ENCODE measurements around the gene ACTR3. TPM values are rescaled to one million over a fixed set of nuclear protein-coding genes. Genes with fewer than 3 reads are reported as not detected.

Gene ACTR3
- total RNA-seq, 1 donor, result 315 TPM

DNA sequence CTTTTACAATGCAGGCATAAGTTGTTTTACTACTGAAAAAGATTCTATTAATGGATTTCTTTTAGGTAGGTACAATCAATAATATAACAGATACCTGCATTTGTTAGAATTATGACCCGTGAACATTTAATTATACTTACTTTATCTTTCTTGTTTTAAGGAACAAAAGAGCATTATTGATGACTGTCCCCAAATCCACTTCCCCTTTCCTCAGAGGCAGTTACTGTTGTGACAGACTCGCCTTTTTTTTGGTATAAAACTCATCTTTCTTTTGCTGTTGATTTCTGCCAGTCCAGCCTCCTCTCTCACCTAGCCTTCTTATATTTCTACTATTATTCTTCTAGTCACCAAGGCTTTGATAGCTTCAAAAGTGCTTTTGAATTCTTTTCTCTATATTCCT lies 12.1 kb downstream of the ACTR3 start:
- H3K4me3 ChIP-seq (ENCODE audit: insufficient read depth, low read length), result no peak overlapping the region
- H4K20me1 ChIP-seq (ENCODE audit: insufficient read depth, low read length), result peaks cover 87% of the 10 kb centered on the region
- H3K27ac ChIP-seq (ENCODE audit: low read depth, low read length), result no peak overlapping the region
- TF ChIP-seq CTCF (IDR thresholded peaks at IDR 0.05; ENCODE audit: extremely low read depth, low read depth, low read length), result no peak
- no peaks in the 10 kb centered on the region for H3K27me3 ChIP-seq (ENCODE audit: insufficient read depth, low read length)
- DNase-seq (ENCODE audit: insufficient read length, low spot score, missing footprints), result no peak
- H3K4me2 ChIP-seq (ENCODE audit: insufficient read depth, low read length), result no peak overlapping the region
- H3K9me3 ChIP-seq (ENCODE audit: low read depth, low read length), result no peaks in the 10 kb centered on the region
- H2AFZ ChIP-seq (ENCODE audit: low read length), result no peak overlapping the region
- no peaks in the 10 kb centered on the region for H3K36me3 ChIP-seq (ENCODE audit: insufficient read depth, low read length)
- peaks cover 31% of the 10 kb centered on the region for H3K4me1 ChIP-seq (ENCODE audit: insufficient read depth, low read length)
- peaks cover 100% of the 10 kb centered on the region for H3K79me2 ChIP-seq (ENCODE audit: insufficient read depth, low read length)

- H3K4me3 ChIP-seq (ENCODE audit: insufficient read depth, low read length), result no peak overlapping the region
- no peak overlapping the region for H3K4me2 ChIP-seq (ENCODE audit: insufficient read depth, low read length)
- H3K4me1 ChIP-seq (ENCODE audit: insufficient read depth, low read length), result no peaks in the 10 kb centered on the region
- H3K9me3 ChIP-seq (ENCODE audit: low read depth, low read length), result no peaks in the 10 kb centered on the region
- H3K36me3 ChIP-seq (ENCODE audit: insufficient read depth, low read length), result no peaks in the 10 kb centered on the region
- peaks cover 84% of the 10 kb centered on the region for H4K20me1 ChIP-seq (ENCODE audit: insufficient read depth, low read length)
- H2AFZ ChIP-seq (ENCODE audit: low read length), result no peak overlapping the region
- H3K27me3 ChIP-seq (ENCODE audit: insufficient read depth, low read length), result no peaks in the 10 kb centered on the region
- H3K27ac ChIP-seq (ENCODE audit: low read depth, low read length), result no peak overlapping the region
- peaks cover 100% of the 10 kb centered on the region for H3K79me2 ChIP-seq (ENCODE audit: insufficient read depth, low read length)
- TF ChIP-seq CTCF (IDR thresholded peaks at IDR 0.05; ENCODE audit: extremely low read depth, low read depth, low read length), result no peak
- no peak for DNase-seq (ENCODE audit: insufficient read length, low spot score, missing footprints)
These were observed 16.0 kb downstream of the ACTR3 start for GRCh38 chr2:113905886-113906285.

GRCh38 chr2:113906647-113907046 lies 16.8 kb downstream of the ACTR3 start:
- DNase-seq (ENCODE audit: insufficient read length, low spot score, missing footprints), result no peak
- Histone ChIP-seq H3K4me3 (ENCODE audit: insufficient read depth, low read length) (no peak overlapping the region), H3K27me3 (ENCODE audit: insufficient read depth, low read length) (no peaks in the 10 kb centered on the region), H3K4me1 (ENCODE audit: insufficient read depth, low read length) (no peaks in the 10 kb centered on the region), H3K9me3 (ENCODE audit: low read depth, low read length) (no peaks in the 10 kb centered on the region), H3K36me3 (ENCODE audit: insufficient read depth, low read length) (no peaks in the 10 kb centered on the region), H2AFZ (ENCODE audit: low read length) (no peak overlapping the region), H3K79me2 (ENCODE audit: insufficient read depth, low read length) (peaks cover 100% of the 10 kb centered on the region), H4K20me1 (ENCODE audit: insufficient read depth, low read length) (peaks cover 79% of the 10 kb centered on the region), H3K4me2 (ENCODE audit: insufficient read depth, low read length) (no peak overlapping the region), H3K27ac (ENCODE audit: low read depth, low read length) (no peak overlapping the region)
- TF ChIP-seq CTCF (IDR thresholded peaks at IDR 0.05; ENCODE audit: extremely low read depth, low read depth, low read length), result no peak

- Histone ChIP-seq H3K36me3 (ENCODE audit: insufficient read depth, low read length) (no peaks in the 10 kb centered on the region), H3K9me3 (ENCODE audit: low read depth, low read length) (no peaks in the 10 kb centered on the region), H3K27me3 (ENCODE audit: insufficient read depth, low read length) (no peaks in the 10 kb centered on the region), H3K4me1 (ENCODE audit: insufficient read depth, low read length) (no peaks in the 10 kb centered on the region), H3K79me2 (ENCODE audit: insufficient read depth, low read length) (peaks cover 100% of the 10 kb centered on the region), H3K4me2 (ENCODE audit: insufficient read depth, low read length) (no peak overlapping the region), H3K27ac (ENCODE audit: low read depth, low read length) (no peak overlapping the region), H4K20me1 (ENCODE audit: insufficient read depth, low read length) (peaks cover 82% of the 10 kb centered on the region), H2AFZ (ENCODE audit: low read length) (no peak overlapping the region), H3K4me3 (ENCODE audit: insufficient read depth, low read length) (no peak overlapping the region)
- TF ChIP-seq CTCF (IDR thresholded peaks at IDR 0.05; ENCODE audit: extremely low read depth, low read depth, low read length), result no peak
- DNase-seq (ENCODE audit: insufficient read length, low spot score, missing footprints), result no peak
These were observed 17.4 kb downstream of the ACTR3 start for GRCh38 chr2:113907297-113907696.
